ENCODE data around the gene CFAP53. TPM values are rescaled to one million over a fixed set of nuclear protein-coding genes. Genes with fewer than 3 reads are reported as not detected.

CFAP53 gene
- 0.38 and 0.94 TPM in 2 replicates for total RNA-seq (ENCODE audit: low replicate concordance)

DNA sequence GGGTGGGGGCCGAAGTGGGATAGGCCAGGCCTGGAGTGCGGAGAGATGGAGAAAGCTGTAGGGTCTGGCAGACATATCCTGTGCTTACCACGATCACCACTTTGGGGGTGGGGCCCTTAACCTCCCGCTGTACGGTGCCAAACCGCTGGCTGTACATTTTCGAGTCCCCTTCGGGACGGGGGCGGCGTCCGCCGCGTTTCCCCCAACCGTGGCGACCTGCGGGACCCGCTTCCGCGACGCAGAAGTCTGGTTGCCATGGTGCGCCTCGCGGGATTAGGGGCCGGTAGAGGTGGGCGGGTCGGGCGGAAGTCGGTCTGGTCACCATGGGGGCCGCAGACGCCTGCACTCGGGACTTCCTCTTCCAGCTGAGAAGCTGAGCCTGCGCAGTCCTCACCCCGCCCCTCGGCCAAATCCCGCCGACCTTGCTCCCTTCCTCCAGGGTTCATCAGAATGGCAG is at the start of gene CFAP53:
CFAP53 (minus strand) TSS at position 248 of the 457 bp plus-strand sequence; CDS start at position 157, 91 bp downstream.

GRCh38 chr18:50287441-50288347 is 21.4 kb upstream of the CFAP53 start, which contains the start of gene CXXC1:
TSS of gene CXXC1 (minus strand) at chr18:50287692. CDS start at chr18:50287589, 103 bp downstream.

GRCh38 chr18:50281295-50281971 is 15.1 kb upstream of the CFAP53 start, which contains the start of gene MBD1:
TSS of gene MBD1 (minus strand) at chr18:50281523. CDS start at chr18:50279992, 1,531 bp downstream.

DNA sequence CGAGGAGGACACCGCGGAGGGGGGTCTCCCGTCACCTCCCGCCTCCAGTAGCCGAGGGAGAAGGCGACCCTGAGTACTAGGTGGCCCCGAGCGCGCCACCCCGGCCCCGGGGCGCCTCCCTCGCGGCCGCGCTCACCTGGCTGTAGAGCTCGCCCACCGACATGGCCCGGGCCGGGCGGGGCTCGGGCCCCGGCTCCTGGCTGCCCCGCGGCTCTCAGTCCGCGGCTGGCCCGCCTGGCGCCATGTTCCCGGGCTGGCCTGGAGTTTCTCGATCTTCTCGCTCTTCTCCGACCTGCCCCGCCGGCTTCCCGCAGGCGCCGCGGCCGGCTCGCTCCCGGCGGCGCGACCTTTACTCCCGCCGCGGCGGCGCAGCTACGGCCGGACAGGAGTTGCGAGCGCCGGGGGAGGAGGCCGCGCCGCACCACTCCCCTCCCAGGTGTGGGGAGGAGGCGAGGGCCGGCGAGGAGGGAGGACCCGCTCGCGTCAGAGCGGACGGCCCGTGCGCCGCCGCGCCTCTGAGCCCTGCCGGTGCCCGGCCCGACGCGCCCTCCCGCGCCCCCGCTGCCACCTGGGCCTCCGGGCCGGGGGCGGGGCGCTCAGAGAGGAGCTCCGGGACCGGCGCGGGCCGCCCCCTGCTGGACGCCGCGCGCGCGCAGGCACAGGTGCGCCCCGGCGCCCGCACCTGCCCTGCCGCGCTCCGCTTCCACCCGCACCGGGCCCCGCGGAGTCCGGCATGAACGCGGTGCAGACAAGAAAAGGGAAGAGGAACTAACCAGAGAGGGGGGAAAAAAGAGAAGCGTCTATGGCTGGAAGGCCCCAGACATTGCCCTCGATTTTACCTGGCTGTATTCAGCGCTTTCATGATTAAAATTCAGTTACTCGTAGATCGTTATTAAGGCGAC is 71.4 kb downstream of the CFAP53 start, which contains the start of gene MYO5B:
MYO5B (minus strand) TSS at position 517 of the 902 bp plus-strand sequence; CDS start at position 163, 354 bp downstream.

Other genes with a start within 250 kb of the CFAP53 start
- gene MYO5B, start 71.3 kb downstream of the CFAP53 start, total RNA-seq (ENCODE audit: low replicate concordance), result 0.53 TPM in 1 of 2 replicates, not detected in the other
- gene MBD1, start 15.0 kb upstream of the CFAP53 start, total RNA-seq (ENCODE audit: low replicate concordance), result 55.9 and 57.4 TPM in 2 replicates
- gene CXXC1, start 21.2 kb upstream of the CFAP53 start, total RNA-seq (ENCODE audit: low replicate concordance), result 37.7 and 50.7 TPM in 2 replicates
- 0.94 and 3.5 TPM in 2 replicates for gene SKA1, start 108.6 kb upstream of the CFAP53 start, total RNA-seq (ENCODE audit: low replicate concordance)

All from smooth muscle cell of the coronary artery (primary cell).